Natural killer cell treated with Interleukin-12 subunit alpha and Interleukin-12 subunit beta and Interleukin-15 and Interleukin-18, amount 100 ng/mL, for 72 hours (primary cell): Measurements from ENCODE around the gene TFRC. TPM values are rescaled to one million over a fixed set of nuclear protein-coding genes. Genes with fewer than 3 reads are reported as not detected.
"Not testable (repeated sequence)": the region's sequence is repeated elsewhere in the genome, so short reads cannot be mapped to it uniquely, and the experiment has no call there.

Experiments used
- ATAC-seq, 2 donors: fragments of 150-1000 bp; cut with Tn5 transposase in 1 of 2; sonication (Bioruptor Pico), chemical (Tn5 transposase) in 1 of 2; 2 replicates each; pipeline ENCODE4 v1.10.0; 2021
- DNase-seq: peaks from one replicate; pipeline ENCODE4 v3.0.0; 2022; ENCODE audit warnings: low spot score
- H3K27ac Mint-ChIP-seq, 2 donors: 1 replicate in 1 of 2; 2 replicates in 1 of 2; pipeline ENCODE4 v1.8.0; 2022; ENCODE audit warnings: mixed read lengths in 2 of 2, mild to moderate bottlenecking in 1 of 2, moderate library complexity in 1 of 2
- H3K27me3 Mint-ChIP-seq, 2 donors: 1 replicate in 1 of 2; 2 replicates in 1 of 2; pipeline ENCODE4 v1.8.0; 2022; ENCODE audit warnings: mixed read lengths in 2 of 2
- H3K36me3 Mint-ChIP-seq: one replicate; pipeline ENCODE4 v1.8.0; 2022; ENCODE audit warnings: mixed read lengths
- H3K4me1 Mint-ChIP-seq, 2 donors: 1 replicate in 1 of 2; 2 replicates in 1 of 2; pipeline ENCODE4 v1.8.0; 2022; ENCODE audit warnings: low read depth in 2 of 2, mixed read lengths in 2 of 2, mild to moderate bottlenecking in 1 of 2
- H3K4me3 Mint-ChIP-seq: one replicate; pipeline ENCODE4 v1.8.0; 2022; ENCODE audit warnings: mixed read lengths
- H3K9me3 Mint-ChIP-seq: 2 replicates; pipeline ENCODE4 v1.8.0; 2022; ENCODE audit warnings: mixed read lengths
- total RNA-seq, 2 donors: library from RNA; stranded (reverse); gene quantifications; one replicate each; pipeline ENCODE4 v1.2.3, GENCODE V29; 2022

Gene TFRC
- total RNA-seq, 2 donors from 2014 or later: 395 to 476 TPM

GRCh38 chr3:196104707-196105106, 22.8 kb upstream of the TFRC start:
- H3K4me3 Mint-ChIP-seq: not testable (repeated sequence)

GRCh38 chr3:196098365-196098980, 16.6 kb upstream of the TFRC start:
- H3K27me3 Mint-ChIP-seq, ATAC-seq, H3K36me3 Mint-ChIP-seq, DNase-seq, H3K4me1 Mint-ChIP-seq, H3K27ac Mint-ChIP-seq, H3K9me3 Mint-ChIP-seq, H3K4me3 Mint-ChIP-seq: not testable (repeated sequence)

More at GRCh38 chr3:196104707-196105106, 22.8 kb upstream of the TFRC start:
- not testable (repeated sequence) for H3K9me3 Mint-ChIP-seq, H3K27ac Mint-ChIP-seq, DNase-seq, ATAC-seq, H3K36me3 Mint-ChIP-seq, H3K27me3 Mint-ChIP-seq
- peaks cover 5 to 13% of the 10 kb centered on the region in 2 donors for H3K4me1 Mint-ChIP-seq

GRCh38 chr3:196097373-196098154, 15.7 kb upstream of the TFRC start:
- H3K4me1 Mint-ChIP-seq: peaks cover 3 to 5% of the 10 kb centered on the region in 2 donors
- no peaks in the 10 kb centered on the region for H3K27me3 Mint-ChIP-seq
- no peaks in the 10 kb centered on the region for H3K36me3 Mint-ChIP-seq
- ATAC-seq (no peak), DNase-seq (no peak)
- no peak overlapping the region for H3K27ac Mint-ChIP-seq
- no peaks in the 10 kb centered on the region for H3K9me3 Mint-ChIP-seq
- H3K4me3 Mint-ChIP-seq: no peak overlapping the region

GRCh38 chr3:196096382-196096953, 14.6 kb upstream of the TFRC start:
- no peak overlapping the region for H3K4me3 Mint-ChIP-seq
- H3K4me1 Mint-ChIP-seq: peaks cover 3 to 5% of the 10 kb centered on the region in 2 donors
- DNase-seq (no peak), ATAC-seq (no peak)
- no peaks in the 10 kb centered on the region for H3K36me3 Mint-ChIP-seq
- H3K9me3 Mint-ChIP-seq: no peaks in the 10 kb centered on the region
- peak overlapping the region in 1 of 2 donors; percentile 13 for H3K27ac Mint-ChIP-seq
- no peaks in the 10 kb centered on the region for H3K27me3 Mint-ChIP-seq

- DNase-seq (no peak), ATAC-seq (no peak)
- no peak overlapping the region for H3K4me3 Mint-ChIP-seq
- no peaks in the 10 kb centered on the region for H3K36me3 Mint-ChIP-seq
- no peaks in the 10 kb centered on the region for H3K9me3 Mint-ChIP-seq
- peaks cover 0 to under 1% of the 10 kb centered on the region in 2 donors for H3K4me1 Mint-ChIP-seq
- H3K27ac Mint-ChIP-seq: no peak overlapping the region
- H3K27me3 Mint-ChIP-seq: no peaks in the 10 kb centered on the region
Observed at GRCh38 chr3:196093317-196094111, 11.6 kb upstream of the TFRC start.

- no peak overlapping the region for H3K27ac Mint-ChIP-seq
- H3K9me3 Mint-ChIP-seq: no peaks in the 10 kb centered on the region
- DNase-seq (no peak), ATAC-seq (no peak)
- H3K27me3 Mint-ChIP-seq: no peaks in the 10 kb centered on the region
- H3K36me3 Mint-ChIP-seq: no peaks in the 10 kb centered on the region
- peaks cover 1 to 2% of the 10 kb centered on the region in 2 donors for H3K4me1 Mint-ChIP-seq
- no peak overlapping the region for H3K4me3 Mint-ChIP-seq
Observed at GRCh38 chr3:196087906-196088305, 6.0 kb upstream of the TFRC start.

- Mint-ChIP-seq H3K4me3 (peak overlapping the region; percentile 92), H3K36me3 (peaks cover 15% of the 10 kb centered on the region), H3K4me1 (peaks cover 22 to 34% of the 10 kb centered on the region in 2 donors), H3K27me3 (no peaks in the 10 kb centered on the region), H3K27ac (peak overlapping the region; percentile 86 to 93), H3K9me3 (no peaks in the 10 kb centered on the region)
- ATAC-seq: no peak
- DNase-seq: no peak
Observed at GRCh38 chr3:196082619-196082971, 705 bp upstream of the TFRC start.

- Mint-ChIP-seq H3K36me3 (peaks cover 20% of the 10 kb centered on the region), H3K4me3 (peak overlapping the region; percentile 92), H3K27ac (peak overlapping the region; percentile 86 to 93), H3K27me3 (no peaks in the 10 kb centered on the region), H3K4me1 (peaks cover 26 to 42% of the 10 kb centered on the region in 2 donors), H3K9me3 (no peaks in the 10 kb centered on the region)
- DNase-seq (peak; percentile 64), ATAC-seq (peak; percentile 72 to 73)
Observed at GRCh38 chr3:196081002-196081833, 672 bp downstream of the TFRC start.

- peak overlapping the region; percentile 92 for H3K4me3 Mint-ChIP-seq
Observed at GRCh38 chr3:196080101-196080846, 1.6 kb downstream of the TFRC start.

GRCh38 chr3:196079682-196080081, 2.2 kb downstream of the TFRC start:
- peaks cover 29 to 42% of the 10 kb centered on the region in 2 donors for H3K4me1 Mint-ChIP-seq
- no peaks in the 10 kb centered on the region for H3K27me3 Mint-ChIP-seq
- peak overlapping the region; percentile 92 for H3K4me3 Mint-ChIP-seq
- no peaks in the 10 kb centered on the region for H3K9me3 Mint-ChIP-seq
- H3K36me3 Mint-ChIP-seq: peaks cover 30% of the 10 kb centered on the region
- H3K27ac Mint-ChIP-seq: peak overlapping the region; percentile 86 to 93
- ATAC-seq (no peak), DNase-seq (no peak)

More at GRCh38 chr3:196080101-196080846, 1.6 kb downstream of the TFRC start:
- Mint-ChIP-seq H3K36me3 (peaks cover 26% of the 10 kb centered on the region), H3K27ac (peak overlapping the region; percentile 86 to 93), H3K4me1 (peaks cover 29 to 42% of the 10 kb centered on the region in 2 donors)
- not testable (repeated sequence) for H3K27me3 Mint-ChIP-seq, H3K9me3 Mint-ChIP-seq, DNase-seq, ATAC-seq

GRCh38 chr3:196075013-196075412, 6.9 kb downstream of the TFRC start:
- H3K27ac Mint-ChIP-seq: peak overlapping the region in 1 of 2 donors; percentile 35
- peaks cover 34% of the 10 kb centered on the region for H3K36me3 Mint-ChIP-seq
- no peak for ATAC-seq
- H3K9me3 Mint-ChIP-seq: no peaks in the 10 kb centered on the region
- no peak for DNase-seq
- peaks cover 21 to 24% of the 10 kb centered on the region in 2 donors for H3K4me1 Mint-ChIP-seq
- no peaks in the 10 kb centered on the region for H3K27me3 Mint-ChIP-seq
- H3K4me3 Mint-ChIP-seq: no peak overlapping the region

GRCh38 chr3:196073255-196073753, 8.6 kb downstream of the TFRC start:
- H3K27me3 Mint-ChIP-seq: no peaks in the 10 kb centered on the region
- H3K27ac Mint-ChIP-seq: peak overlapping the region in 1 of 2 donors; percentile 4
- peaks cover 15 to 16% of the 10 kb centered on the region in 2 donors for H3K4me1 Mint-ChIP-seq
- peaks cover 27% of the 10 kb centered on the region for H3K36me3 Mint-ChIP-seq
- DNase-seq (peak; percentile 64), ATAC-seq (peak; percentile 88)
- H3K4me3 Mint-ChIP-seq: no peak overlapping the region
- H3K9me3 Mint-ChIP-seq: no peaks in the 10 kb centered on the region
